D721Med (cell line): ENCODE results near the gene TENT4A.
"Not testable (repeated sequence)": the region's sequence is repeated elsewhere in the genome, so short reads cannot be mapped to it uniquely, and the experiment has no call there.

ENCODE experiments used
- DNase-seq: peaks from one replicate; pipeline ENCODE4 v3.0.0; 2011; ENCODE audit warnings: low spot score; ENCODE audit not compliant: insufficient read length
- FAIRE-seq: peaks from 2 replicates; lab custom pipeline; 2011; peaks lifted over from hg19 to GRCh38; lab: Jason Lieb, UNC
- TF ChIP-seq, protein P1 (sequence below): IDR thresholded peaks from 2 replicates; pipeline ENCODE4 v1.5.1; 2012; ENCODE audit warnings: mild to moderate bottlenecking, control low read depth; ENCODE audit not compliant: insufficient read depth; ENCODE audit errors: missing control alignments

TENT4A gene

DNA sequence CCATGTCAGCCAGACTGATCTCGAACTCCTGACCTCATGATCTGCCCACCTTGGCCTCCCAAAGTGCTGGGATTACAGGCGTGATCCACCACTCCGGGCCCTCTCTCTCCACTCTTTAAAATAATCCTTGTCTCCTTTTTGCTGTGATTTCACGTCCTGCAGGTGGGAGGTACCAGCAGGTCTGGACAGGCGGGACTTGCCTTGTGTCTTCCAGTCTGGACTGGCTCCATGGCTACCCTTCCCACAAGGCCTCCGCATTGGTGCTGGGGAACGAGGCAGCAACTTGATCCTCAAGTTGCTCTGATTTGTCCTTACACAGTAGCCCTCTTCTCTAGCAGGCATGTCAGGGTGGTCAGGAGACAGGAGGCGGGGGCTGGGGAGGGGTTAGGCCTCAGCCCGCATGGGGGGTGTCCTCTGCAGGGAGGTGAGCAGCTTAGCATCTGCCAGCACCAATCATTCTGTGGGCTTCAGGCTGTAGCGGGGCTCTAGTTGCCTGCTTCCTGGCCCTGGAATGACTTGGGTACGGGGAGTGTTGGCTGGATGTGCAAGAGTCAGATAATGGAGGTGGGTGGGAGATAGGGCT, 54.3 kb downstream of the TENT4A start:
- FAIRE-seq (no peak), DNase-seq (no peak)
- TF ChIP-seq, protein P1, sequence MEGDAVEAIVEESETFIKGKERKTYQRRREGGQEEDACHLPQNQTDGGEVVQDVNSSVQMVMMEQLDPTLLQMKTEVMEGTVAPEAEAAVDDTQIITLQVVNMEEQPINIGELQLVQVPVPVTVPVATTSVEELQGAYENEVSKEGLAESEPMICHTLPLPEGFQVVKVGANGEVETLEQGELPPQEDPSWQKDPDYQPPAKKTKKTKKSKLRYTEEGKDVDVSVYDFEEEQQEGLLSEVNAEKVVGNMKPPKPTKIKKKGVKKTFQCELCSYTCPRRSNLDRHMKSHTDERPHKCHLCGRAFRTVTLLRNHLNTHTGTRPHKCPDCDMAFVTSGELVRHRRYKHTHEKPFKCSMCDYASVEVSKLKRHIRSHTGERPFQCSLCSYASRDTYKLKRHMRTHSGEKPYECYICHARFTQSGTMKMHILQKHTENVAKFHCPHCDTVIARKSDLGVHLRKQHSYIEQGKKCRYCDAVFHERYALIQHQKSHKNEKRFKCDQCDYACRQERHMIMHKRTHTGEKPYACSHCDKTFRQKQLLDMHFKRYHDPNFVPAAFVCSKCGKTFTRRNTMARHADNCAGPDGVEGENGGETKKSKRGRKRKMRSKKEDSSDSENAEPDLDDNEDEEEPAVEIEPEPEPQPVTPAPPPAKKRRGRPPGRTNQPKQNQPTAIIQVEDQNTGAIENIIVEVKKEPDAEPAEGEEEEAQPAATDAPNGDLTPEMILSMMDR: no peak

DNA sequence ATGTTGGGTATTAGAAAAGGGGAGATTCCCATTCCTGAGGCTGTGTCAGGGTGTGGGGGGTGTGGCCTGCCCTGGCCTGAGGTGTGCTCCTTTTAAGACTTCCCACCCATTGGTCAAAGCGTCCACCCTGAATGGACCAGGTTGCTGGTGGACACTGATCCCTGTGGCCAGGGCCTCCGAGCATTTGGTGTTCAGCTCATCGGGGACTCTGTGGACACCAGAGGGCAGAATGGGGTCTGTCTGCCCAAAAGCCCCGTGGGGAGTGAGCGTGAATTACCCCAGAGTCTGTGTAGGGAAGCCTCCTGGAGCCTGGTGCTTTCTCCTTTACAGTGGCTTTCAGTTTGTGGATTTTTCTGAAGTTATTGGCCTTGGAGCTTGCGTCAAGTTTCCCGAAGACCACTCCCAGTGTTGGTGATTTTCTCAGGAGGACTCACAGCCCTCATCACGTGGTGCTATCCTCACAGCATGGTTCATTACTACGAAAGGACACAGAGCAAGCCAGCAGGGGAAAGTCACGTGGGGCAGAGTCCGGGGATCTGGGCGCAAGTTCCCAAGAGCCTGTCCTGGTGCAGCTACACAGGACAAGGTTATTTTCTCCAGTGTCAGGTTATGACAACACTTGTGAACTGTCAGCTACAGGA, 55.5 kb downstream of the TENT4A start:
- no peak for FAIRE-seq
- TF ChIP-seq, protein P1: no peak
- no peak for DNase-seq

DNA sequence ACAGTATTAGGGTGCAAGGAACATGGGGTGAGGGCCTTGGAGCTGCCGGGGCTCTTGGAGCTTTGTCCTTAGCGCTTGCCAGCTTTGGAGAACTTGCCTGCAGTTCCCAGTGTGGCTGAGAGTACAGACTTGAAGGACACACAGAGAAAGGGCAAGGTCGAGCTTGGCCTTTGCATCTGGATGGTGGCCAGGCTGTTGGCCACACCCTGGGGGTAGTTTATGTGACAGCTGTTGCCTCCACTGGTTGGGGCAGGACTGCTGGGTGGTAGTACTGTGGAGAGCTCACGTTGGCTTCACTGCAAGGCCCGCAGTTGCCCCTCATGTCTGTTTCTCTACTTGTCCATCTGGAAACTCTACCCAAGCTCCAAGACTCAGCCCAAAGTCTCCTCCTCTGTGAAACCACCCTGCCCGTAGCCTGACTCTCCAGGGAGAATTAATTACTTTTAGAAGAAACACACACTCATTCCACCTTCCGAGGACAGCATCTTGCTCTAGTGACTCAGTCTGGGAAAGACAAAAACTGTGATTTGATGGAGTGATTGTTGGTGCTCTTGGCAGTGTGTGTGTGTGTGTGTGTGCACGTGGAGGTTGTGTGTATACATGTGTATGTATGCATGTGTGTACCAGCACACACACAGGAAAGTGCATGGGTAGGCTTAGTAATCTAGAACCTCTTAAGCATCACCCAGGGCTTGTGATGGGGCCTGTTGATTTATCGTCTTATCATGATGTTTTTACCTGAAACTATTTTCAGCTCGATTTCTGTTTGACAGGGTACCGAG, 57.8 kb downstream of the TENT4A start:
- FAIRE-seq (no peak), DNase-seq (no peak)
- TF ChIP-seq, protein P1: no peak

DNA sequence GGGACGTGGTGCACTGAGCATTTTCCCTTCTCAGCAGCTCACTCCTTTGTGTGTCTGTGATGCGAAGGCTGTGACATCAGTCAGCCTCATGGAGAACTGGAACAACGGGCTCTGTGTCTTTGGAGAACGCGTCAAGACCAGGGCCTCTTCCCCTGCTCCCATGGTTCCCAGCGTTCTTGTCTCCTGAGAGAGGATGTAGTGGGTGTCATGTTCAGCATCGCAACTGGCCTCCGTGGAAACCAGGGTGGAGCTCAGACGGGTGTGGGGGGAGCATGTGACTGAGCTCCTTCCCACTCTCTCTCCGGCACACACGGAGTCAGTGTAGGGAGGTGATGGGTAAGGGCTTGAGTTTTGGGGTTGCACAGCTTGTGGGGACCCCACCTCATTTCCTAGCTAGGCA, 59.7 kb downstream of the TENT4A start:
- TF ChIP-seq, protein P1: no peak
- DNase-seq (no peak), FAIRE-seq (no peak)

DNA sequence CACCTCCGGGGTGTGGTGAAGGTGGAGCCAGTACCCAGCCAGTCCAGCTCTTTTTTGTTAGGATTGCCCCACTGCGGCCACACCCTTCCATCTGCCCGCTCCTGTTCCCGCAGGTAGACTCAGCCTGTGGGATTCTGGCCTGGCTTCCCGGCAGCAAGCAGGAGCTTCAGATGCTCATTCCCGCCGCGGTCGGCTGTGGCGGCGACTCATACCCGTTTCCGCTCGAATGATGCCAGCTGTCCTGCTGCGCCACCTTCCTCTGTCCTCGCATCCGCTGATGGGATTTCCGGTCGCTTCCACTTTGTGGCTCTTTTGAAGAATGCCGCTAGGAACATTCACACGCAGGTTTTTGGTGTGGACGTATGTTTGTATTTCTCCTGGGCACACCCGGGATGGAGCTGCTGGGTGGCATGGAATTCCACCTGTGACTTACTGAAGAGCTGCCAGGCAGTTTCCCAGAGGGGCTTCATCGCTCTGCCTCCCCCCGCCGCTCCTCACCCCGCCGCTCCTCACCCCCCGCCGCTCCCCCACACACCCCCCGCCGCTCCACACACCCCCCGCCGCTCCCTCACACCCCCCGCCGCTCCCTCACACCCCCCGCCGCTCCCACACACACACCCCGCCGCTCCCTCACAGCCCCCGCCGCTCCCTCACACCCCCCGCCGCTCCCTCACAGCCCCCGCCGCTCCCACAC, 60.3 kb downstream of the TENT4A start:
- DNase-seq (no peak), FAIRE-seq (no peak)
- TF ChIP-seq, protein P1: no peak

DNA sequence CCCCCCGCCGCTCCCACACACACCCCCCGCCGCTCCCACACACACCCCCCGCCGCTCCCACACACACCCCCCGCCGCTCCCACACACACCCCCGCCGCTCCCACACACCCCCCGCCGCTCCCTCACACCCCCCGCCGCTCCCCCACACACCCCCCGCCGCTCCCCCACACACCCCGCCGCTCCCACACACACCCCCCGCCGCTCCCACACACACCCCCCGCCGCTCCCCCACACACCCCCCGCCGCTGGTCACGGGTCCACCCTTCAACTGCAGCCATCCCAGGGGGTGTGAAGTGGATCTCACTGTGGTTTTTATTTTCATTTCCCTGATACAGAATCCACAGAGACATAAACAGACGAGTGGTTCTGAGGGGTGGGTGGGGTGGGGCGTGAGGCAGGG, 61.0 kb downstream of the TENT4A start:
- FAIRE-seq, DNase-seq: not testable (repeated sequence)

DNA sequence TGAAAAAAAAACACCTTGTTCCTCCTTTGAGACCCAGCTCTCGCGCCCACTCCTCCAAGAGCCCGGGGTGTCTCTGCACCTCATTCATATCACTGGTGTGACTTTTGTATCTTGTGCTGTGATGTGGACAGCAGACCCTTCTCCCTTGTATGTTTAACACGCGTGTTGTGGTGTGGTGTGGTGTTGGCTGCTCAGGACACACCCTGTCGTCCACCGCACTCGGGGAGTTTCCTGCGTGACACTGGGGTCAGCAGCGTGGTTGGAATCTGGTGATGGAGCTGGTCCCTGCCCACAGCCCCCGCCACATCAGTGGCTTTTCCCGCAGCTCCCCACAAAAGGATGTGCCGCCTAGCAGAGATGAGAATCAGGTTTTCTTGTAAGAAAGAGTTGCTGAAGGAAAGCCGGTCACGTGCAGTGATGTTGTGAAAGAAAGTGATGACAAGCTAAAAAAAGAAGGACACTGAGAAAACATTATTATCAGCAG, 61.5 kb downstream of the TENT4A start:
- DNase-seq (no peak), FAIRE-seq (no peak)
- TF ChIP-seq, protein P1: no peak
